Measurements from ENCODE around the gene RPS10. TPM values are rescaled to one million over a fixed set of nuclear protein-coding genes. Genes with fewer than 3 reads are reported as not detected.

The RPS10 gene
- total RNA-seq, 1 experiment from 2014 or later = 1,497 TPM

GRCh38 chr6:34435916-34436315 lies 10.0 kb upstream of the RPS10 start:
- no peak for DNase-seq (ENCODE audit: low spot score)
- intact Hi-C loops (cut with micrococcal nuclease; ENCODE audit: unreplicated experiment) = no loop called here
- TF ChIP-seq CTCF (conservative IDR thresholded peaks at IDR 0.05; ENCODE audit: low read depth, low read length) (no peak), EZH2 (IDR thresholded peaks at IDR 0.05; ENCODE audit: borderline replicate concordance, low read depth, low read length, poor library complexity, severe bottlenecking) (no peak)
- H3K27ac ChIP-seq (ENCODE audit: low read depth, low read length, poor library complexity, severe bottlenecking) = no peak overlapping the region
- BruUV-seq (replicated peaks) = no TSS peak
- H3K27me3 ChIP-seq (replicated peaks; ENCODE audit: insufficient read depth, low read depth, low read length, poor library complexity) = no peaks in the 10 kb centered on the region
- no peaks in the 10 kb centered on the region for H3K4me1 ChIP-seq (ENCODE audit: insufficient read depth, low read length, poor library complexity, severe bottlenecking)
- POLR2A ChIA-PET (ENCODE audit: low non-redundant PET) = interaction anchor here (0.6 kb wide), 1 partner anchor 199 kb away, joined by 3 read pairs; the partner anchor contains the start of gene HMGA1
- no peaks in the 10 kb centered on the region for H3K36me3 ChIP-seq (ENCODE audit: insufficient read depth, low read length, poor library complexity, severe bottlenecking)
- no peak overlapping the region for H3K4me3 ChIP-seq (ENCODE audit: low read depth, low read length, poor library complexity, severe bottlenecking)
- no peaks in the 10 kb centered on the region for H3K9me3 ChIP-seq (ENCODE audit: low read depth, low read length, poor library complexity, severe bottlenecking)
- CTCF ChIA-PET = no interaction called here

- H3K27me3 ChIP-seq (replicated peaks; ENCODE audit: insufficient read depth, low read depth, low read length, poor library complexity) = no peaks in the 10 kb centered on the region
- peak overlapping the region; percentile 78 for H3K4me3 ChIP-seq (ENCODE audit: low read depth, low read length, poor library complexity, severe bottlenecking)
- no peak for TF ChIP-seq EZH2 (IDR thresholded peaks at IDR 0.05; ENCODE audit: borderline replicate concordance, low read depth, low read length, poor library complexity, severe bottlenecking)
- no peak for TF ChIP-seq CTCF (conservative IDR thresholded peaks at IDR 0.05; ENCODE audit: low read depth, low read length)
- H3K27ac ChIP-seq (ENCODE audit: low read depth, low read length, poor library complexity, severe bottlenecking) = peak overlapping the region; percentile 90
- DNase-seq (ENCODE audit: low spot score) = no peak
- peaks cover 19% of the 10 kb centered on the region for H3K4me1 ChIP-seq (ENCODE audit: insufficient read depth, low read length, poor library complexity, severe bottlenecking)
- peaks cover 50% of the 10 kb centered on the region for H3K36me3 ChIP-seq (ENCODE audit: insufficient read depth, low read length, poor library complexity, severe bottlenecking)
- intact Hi-C loops (cut with micrococcal nuclease; ENCODE audit: unreplicated experiment) = no loop called here
- BruUV-seq (replicated peaks) = no TSS peak
- H3K9me3 ChIP-seq (ENCODE audit: low read depth, low read length, poor library complexity, severe bottlenecking) = no peaks in the 10 kb centered on the region
- CTCF ChIA-PET = no interaction called here
- POLR2A ChIA-PET (ENCODE audit: low non-redundant PET) = no interaction called here
These were observed 754 bp downstream of the RPS10 start for GRCh38 chr6:34425132-34425497.

- Histone ChIP-seq H3K4me3 (ENCODE audit: low read depth, low read length, poor library complexity, severe bottlenecking) (peak overlapping the region; percentile 78), H3K27me3 (replicated peaks; ENCODE audit: insufficient read depth, low read depth, low read length, poor library complexity) (no peaks in the 10 kb centered on the region), H3K36me3 (ENCODE audit: insufficient read depth, low read length, poor library complexity, severe bottlenecking) (peaks cover 56% of the 10 kb centered on the region), H3K9me3 (ENCODE audit: low read depth, low read length, poor library complexity, severe bottlenecking) (no peaks in the 10 kb centered on the region), H3K27ac (ENCODE audit: low read depth, low read length, poor library complexity, severe bottlenecking) (peak overlapping the region; percentile 90), H3K4me1 (ENCODE audit: insufficient read depth, low read length, poor library complexity, severe bottlenecking) (peaks cover 19% of the 10 kb centered on the region)
- CTCF ChIA-PET = interaction anchor here (1.0 kb wide), 1 partner anchor 33 kb away, joined by 3 read pairs; no protein-coding TSS in a partner anchor
- POLR2A ChIA-PET (ENCODE audit: low non-redundant PET) = interaction anchor here (0.6 kb wide), 1 partner anchor 288 kb away, joined by 5 read pairs; no protein-coding TSS in a partner anchor
- DNase-seq (ENCODE audit: low spot score) = no peak
- TF ChIP-seq CTCF (conservative IDR thresholded peaks at IDR 0.05; ENCODE audit: low read depth, low read length) (no peak), EZH2 (IDR thresholded peaks at IDR 0.05; ENCODE audit: borderline replicate concordance, low read depth, low read length, poor library complexity, severe bottlenecking) (no peak)
- intact Hi-C loops (cut with micrococcal nuclease; ENCODE audit: unreplicated experiment) = no loop called here
- no TSS peak for BruUV-seq (replicated peaks)
These were observed 1.4 kb downstream of the RPS10 start for GRCh38 chr6:34424200-34425131.

All from A673 (cell line).